ENCODE data around the gene PDZD11. TPM values are rescaled to one million over a fixed set of nuclear protein-coding genes. Genes with fewer than 3 reads are reported as not detected.

PDZD11 gene
- total and polyA plus RNA-seq, 7 experiments from 2014 or later = 5.9 to 36.7 (median 12.4) TPM

Other genes with a start within 250 kb of the PDZD11 start
- not detected for gene AWAT2, start 240.0 kb downstream of the PDZD11 start, total RNA-seq
- not detected for gene AWAT2, start 240.0 kb downstream of the PDZD11 start, polyA plus RNA-seq
- gene OTUD6A, start 227.5 kb downstream of the PDZD11 start, total RNA-seq = not detected
- gene OTUD6A, start 227.5 kb downstream of the PDZD11 start, polyA plus RNA-seq = not detected
- gene IGBP1, start 156.5 kb downstream of the PDZD11 start, total RNA-seq = 10 to 100 TPM; 46.7 to 70.1 (median 58.9) TPM
- 10 to 100 TPM; 63.8 to 66.8 TPM for gene IGBP1, start 156.5 kb downstream of the PDZD11 start, polyA plus RNA-seq
- gene DGAT2L6, start 112.4 kb downstream of the PDZD11 start, total RNA-seq = not detected
- gene DGAT2L6, start 112.4 kb downstream of the PDZD11 start, polyA plus RNA-seq = not detected
- gene AWAT1, start 55.3 kb downstream of the PDZD11 start, total RNA-seq = not detected
- gene AWAT1, start 55.3 kb downstream of the PDZD11 start, polyA plus RNA-seq = not detected
- gene P2RY4, start 29.7 kb downstream of the PDZD11 start, total RNA-seq = under 1 TPM; 0.22 to 0.74 (median 0.39) TPM
- not detected for gene P2RY4, start 29.7 kb downstream of the PDZD11 start, polyA plus RNA-seq
- gene ARR3, start 21.6 kb downstream of the PDZD11 start, total RNA-seq = not detected
- gene ARR3, start 21.6 kb downstream of the PDZD11 start, polyA plus RNA-seq = not detected
- not detected for gene RAB41, start 7.8 kb downstream of the PDZD11 start, total RNA-seq
- gene RAB41, start 7.8 kb downstream of the PDZD11 start, polyA plus RNA-seq = not detected
- 10 to 100 TPM in 1 of 5 experiments, under 1 TPM in 3, not detected in 1; 0.20 to 26.5 (median 0.21) TPM for gene KIF4A, start 177 bp upstream of the PDZD11 start, total RNA-seq
- not detected for gene KIF4A, start 177 bp upstream of the PDZD11 start, polyA plus RNA-seq
- gene GDPD2, start 133.4 kb upstream of the PDZD11 start, total RNA-seq = under 1 TPM in 1 of 5 experiments, not detected in 4; 0.29 TPM
- gene GDPD2, start 133.4 kb upstream of the PDZD11 start, polyA plus RNA-seq = not detected
- 10 to 100 TPM in 1 of 5 experiments, 1 to 10 TPM in 4; 4.1 to 24.5 (median 5.5) TPM for gene DLG3, start 154.9 kb upstream of the PDZD11 start, total RNA-seq
- 1 to 10 TPM; 3.8 to 4.2 TPM for gene DLG3, start 154.9 kb upstream of the PDZD11 start, polyA plus RNA-seq

Measured in naive thymus-derived CD4-positive, alpha-beta T cell (primary cell).